ENCODE results near the gene TSPEAR. TPM values are rescaled to one million over a fixed set of nuclear protein-coding genes. Genes with fewer than 3 reads are reported as not detected.

TSPEAR gene
- total RNA-seq, 4 donors from 2014 or later: not detected

GRCh38 chr21:44734026-44734745 is 22.8 kb upstream of the TSPEAR start:
- ATAC-seq: no peak

GRCh38 chr21:44732956-44733355 is 21.6 kb upstream of the TSPEAR start:
- in situ Hi-C loops (cut with MboI; ENCODE audit: low sequenced_read_pairs in 4 of 4): no loop called here
- Histone ChIP-seq H3K27ac (no peak overlapping the region), H3K9me3 (peaks cover 0 to 2% (median 0%) of the 10 kb centered on the region in 3 donors), H3K4me1 (no peaks in the 10 kb centered on the region), H3K36me3 (no peaks in the 10 kb centered on the region), H3K4me3 (no peak overlapping the region), H3K27me3 (peaks cover 3 to 10% (median 4%) of the 10 kb centered on the region in 3 donors)
- TF ChIP-seq POLR2A (IDR thresholded peaks at IDR 0.05) (no peak), CTCF (IDR thresholded peaks at IDR 0.05 in 4 of 5, conservative IDR thresholded peaks at IDR 0.05 in 1 of 5) (no peak)
- DNase-seq (no peak), ATAC-seq (no peak)
- intact Hi-C loops (cut with DNase I; ENCODE audit: low total_unique reads): no loop called here

More at GRCh38 chr21:44734026-44734745, 22.8 kb upstream of the TSPEAR start:
- intact Hi-C loops (cut with DNase I; ENCODE audit: low total_unique reads) (no loop called here), in situ Hi-C loops (cut with MboI; ENCODE audit: low sequenced_read_pairs in 4 of 4) (no loop called here)
- Histone ChIP-seq H3K4me1 (no peaks in the 10 kb centered on the region), H3K4me3 (no peak overlapping the region), H3K36me3 (no peaks in the 10 kb centered on the region), H3K9me3 (peaks cover 0 to 10% (median 2%) of the 10 kb centered on the region in 3 donors), H3K27ac (no peak overlapping the region), H3K27me3 (peaks cover 3 to 10% (median 4%) of the 10 kb centered on the region in 3 donors)
- TF ChIP-seq POLR2A (IDR thresholded peaks at IDR 0.05): no peak
- TF ChIP-seq CTCF (IDR thresholded peaks at IDR 0.05 in 4 of 5, conservative IDR thresholded peaks at IDR 0.05 in 1 of 5): no peak
- DNase-seq: no peak

GRCh38 chr21:44732263-44732662 is 20.9 kb upstream of the TSPEAR start:
- H3K36me3 ChIP-seq: no peaks in the 10 kb centered on the region
- in situ Hi-C loops (cut with MboI; ENCODE audit: low sequenced_read_pairs in 4 of 4) (no loop called here), intact Hi-C loops (cut with DNase I; ENCODE audit: low total_unique reads) (no loop called here)
- H3K4me1 ChIP-seq: no peaks in the 10 kb centered on the region
- no peak for DNase-seq
- H3K4me3 ChIP-seq: no peak overlapping the region
- no peak for ATAC-seq
- H3K27me3 ChIP-seq: peaks cover 7 to 13% (median 7%) of the 10 kb centered on the region in 3 donors
- no peak for TF ChIP-seq POLR2A (IDR thresholded peaks at IDR 0.05)
- no peak for TF ChIP-seq CTCF (IDR thresholded peaks at IDR 0.05 in 4 of 5, conservative IDR thresholded peaks at IDR 0.05 in 1 of 5)
- no peak overlapping the region for H3K27ac ChIP-seq
- no peaks in the 10 kb centered on the region for H3K9me3 ChIP-seq

GRCh38 chr21:44730951-44731579 is 19.7 kb upstream of the TSPEAR start:
- intact Hi-C loops (cut with DNase I; ENCODE audit: low total_unique reads): no loop called here
- Histone ChIP-seq H3K9me3 (no peaks in the 10 kb centered on the region), H3K4me1 (no peaks in the 10 kb centered on the region), H3K36me3 (no peaks in the 10 kb centered on the region), H3K27ac (no peak overlapping the region), H3K27me3 (peaks cover 13 to 19% (median 16%) of the 10 kb centered on the region in 3 donors), H3K4me3 (no peak overlapping the region)
- TF ChIP-seq CTCF (IDR thresholded peaks at IDR 0.05 in 4 of 5, conservative IDR thresholded peaks at IDR 0.05 in 1 of 5): no peak
- no peak for TF ChIP-seq POLR2A (IDR thresholded peaks at IDR 0.05)
- in situ Hi-C loops (cut with MboI; ENCODE audit: low sequenced_read_pairs in 4 of 4): no loop called here
- no peak for ATAC-seq
- no peak for DNase-seq

All from gastrocnemius medialis (tissue), 4 donors.